Small intestine (tissue), 7 donors: Measurements from ENCODE around the gene DGLUCY. TPM values are rescaled to one million over a fixed set of nuclear protein-coding genes. Genes with fewer than 3 reads are reported as not detected.
"Not testable (repeated sequence)": the region's sequence is repeated elsewhere in the genome, so short reads cannot be mapped to it uniquely, and the experiment has no call there.

Experiments
- DNase-seq, 2 donors: peaks; one replicate each; pipeline versions ENCODE4 v3.0.0 to v3.0.0-alpha.2; 2013
- FAIRE-seq: peaks from 2 replicates; lab custom pipeline; 2012; peaks lifted over from hg19 to GRCh38; lab: Jason Lieb, UNC
- H3K27ac ChIP-seq, 3 donors: one replicate each; pipeline ENCODE4 v1.5.1; 2013; ENCODE audit warnings: low read length in 2 of 3, mild to moderate bottlenecking in 2 of 3, control low read depth in 1 of 3, inconsistent platforms in 1 of 3, low read depth in 1 of 3, moderate library complexity in 1 of 3
- H3K27me3 ChIP-seq, 3 donors: one replicate each; pipeline ENCODE4 v1.6.1; 2013; ENCODE audit warnings: low read length in 3 of 3, inconsistent platforms in 1 of 3; ENCODE audit not compliant: control insufficient read depth in 3 of 3, insufficient read depth in 3 of 3
- H3K36me3 ChIP-seq, 3 donors: one replicate each; pipeline ENCODE4 v1.6.1; 2013; ENCODE audit warnings: low read length in 3 of 3, inconsistent platforms in 1 of 3, low read depth in 1 of 3, mild to moderate bottlenecking in 1 of 3, moderate library complexity in 1 of 3; ENCODE audit not compliant: control insufficient read depth in 3 of 3, insufficient read depth in 2 of 3
- H3K4me1 ChIP-seq, 3 donors: one replicate each; pipeline ENCODE4 v1.6.1; 2013; ENCODE audit warnings: low read length in 2 of 3, inconsistent platforms in 1 of 3, low read depth in 1 of 3, mild to moderate bottlenecking in 1 of 3, moderate library complexity in 1 of 3; ENCODE audit not compliant: control insufficient read depth in 3 of 3, insufficient read depth in 2 of 3
- H3K4me3 ChIP-seq, 3 donors: one replicate each; pipeline ENCODE4 v1.5.1; 2013; ENCODE audit warnings: low read length in 3 of 3, control low read depth in 1 of 3, inconsistent platforms in 1 of 3, low read depth in 1 of 3, mild to moderate bottlenecking in 1 of 3, moderate library complexity in 1 of 3
- H3K9me3 ChIP-seq, 2 donors: one replicate each; pipeline ENCODE4 v1.6.1; 2013; ENCODE audit warnings: low read depth in 1 of 2, low read length in 1 of 2; ENCODE audit not compliant: control insufficient read depth in 2 of 2, insufficient read depth in 1 of 2
- WGBS, 3 donors: extraction: QIAGEN DNeasy Blood & Tissue Kit; methylation state at CpG; one replicate each; pipeline ENCODE4 v1.1.7; 2013; 5-methylcytosine and 5-hydroxymethylcytosine counted together
- polyA plus RNA-seq, 4 donors: library from polyadenylated mRNA; stranded (reverse) in 3 of 4; unstranded in 1 of 4; fragments of 200-250 nt in 3 of 4; fragments of 120-200 nt in 1 of 4; gene quantifications; one replicate each; pipeline versions ENCODE4 v1.2.1 to v1.2.3, GENCODE V29; 2013
- donor health status: healthy with polysubstance abuse.
- donor health status: control.
- donor health status: control.
- donor health status: Bipolar disorder and iron deficiency.
- donor health status: healthy.

Gene DGLUCY
- polyA plus RNA-seq, 4 donors = 11.9 to 74.9 (median 30.2) TPM

GRCh38 chr14:91156877-91157276 lies 43.0 kb downstream of the DGLUCY start:
- FAIRE-seq = not testable (repeated sequence)
- H3K4me1 ChIP-seq = peaks cover 0 to 28% (median 2%) of the 10 kb centered on the region in 3 donors

GRCh38 chr14:91158091-91158790 lies 44.4 kb downstream of the DGLUCY start:
- no peak overlapping the region for H3K4me3 ChIP-seq
- H3K4me1 ChIP-seq = peaks cover 0 to 28% (median 2%) of the 10 kb centered on the region in 3 donors
- WGBS, 3 donors = 48 to 79% (median 76%) methylated on average over 2 of the region's 2 CpGs
- H3K27ac ChIP-seq = no peak overlapping the region
- no peaks in the 10 kb centered on the region for H3K9me3 ChIP-seq
- FAIRE-seq (no peak), DNase-seq (no peak)
- no peaks in the 10 kb centered on the region for H3K27me3 ChIP-seq
- peaks cover 6 to 56% (median 16%) of the 10 kb centered on the region in 3 donors for H3K36me3 ChIP-seq

More at GRCh38 chr14:91156877-91157276, 43.0 kb downstream of the DGLUCY start:
- not testable (repeated sequence) for DNase-seq, H3K4me3 ChIP-seq, H3K9me3 ChIP-seq, H3K27me3 ChIP-seq, H3K27ac ChIP-seq
- peaks cover 3 to 51% (median 12%) of the 10 kb centered on the region in 3 donors for H3K36me3 ChIP-seq

GRCh38 chr14:91159182-91159581 lies 45.3 kb downstream of the DGLUCY start:
- Histone ChIP-seq H3K27ac (no peak overlapping the region), H3K36me3 (peaks cover 6 to 55% (median 16%) of the 10 kb centered on the region in 3 donors), H3K4me3 (no peak overlapping the region), H3K9me3 (no peaks in the 10 kb centered on the region), H3K27me3 (no peaks in the 10 kb centered on the region), H3K4me1 (peaks cover 0 to 28% (median 2%) of the 10 kb centered on the region in 3 donors)
- DNase-seq = no peak
- FAIRE-seq = no peak
- 95 to 97% (median 95%) methylated on average over 6 of the region's 6 CpGs for WGBS, 3 donors

GRCh38 chr14:91159906-91160305 lies 46.0 kb downstream of the DGLUCY start:
- whole genome bisulfite sequencing, 3 donors = 90 to 92% (median 90%) methylated on average over 6 of the region's 6 CpGs
- H3K27me3 ChIP-seq = no peaks in the 10 kb centered on the region
- H3K9me3 ChIP-seq = no peaks in the 10 kb centered on the region
- peaks cover 6 to 61% (median 16%) of the 10 kb centered on the region in 3 donors for H3K36me3 ChIP-seq
- no peak for DNase-seq
- no peak overlapping the region for H3K4me3 ChIP-seq
- no peak for FAIRE-seq
- H3K4me1 ChIP-seq = peaks cover 0 to 22% (median 2%) of the 10 kb centered on the region in 3 donors
- no peak overlapping the region for H3K27ac ChIP-seq

GRCh38 chr14:91163316-91163715 lies 49.4 kb downstream of the DGLUCY start:
- Histone ChIP-seq H3K9me3 (no peaks in the 10 kb centered on the region), H3K36me3 (peaks cover 10 to 81% (median 27%) of the 10 kb centered on the region in 3 donors), H3K27me3 (no peaks in the 10 kb centered on the region), H3K4me1 (peaks cover 0 to 2% (median 0%) of the 10 kb centered on the region in 3 donors), H3K4me3 (no peak overlapping the region), H3K27ac (no peak overlapping the region)
- WGBS, 3 donors = 93 to 94% (median 94%) methylated on average over 14 of the region's 14 CpGs
- FAIRE-seq (no peak), DNase-seq (no peak)

GRCh38 chr14:91164676-91165075 lies 50.8 kb downstream of the DGLUCY start:
- WGBS, 3 donors = 45 to 69% (median 64%) methylated on average over 1 of the region's 1 CpG
- Histone ChIP-seq H3K4me1 (no peaks in the 10 kb centered on the region), H3K4me3 (no peak overlapping the region), H3K27ac (no peak overlapping the region), H3K9me3 (no peaks in the 10 kb centered on the region), H3K27me3 (no peaks in the 10 kb centered on the region), H3K36me3 (peaks cover 10 to 82% (median 30%) of the 10 kb centered on the region in 3 donors)
- no peak for DNase-seq
- no peak for FAIRE-seq

- no peaks in the 10 kb centered on the region for H3K9me3 ChIP-seq
- no peak for DNase-seq
These were observed 53.5 kb downstream of the DGLUCY start for GRCh38 chr14:91167380-91167770.

GRCh38 chr14:91169951-91170350 lies 56.1 kb downstream of the DGLUCY start:
- Histone ChIP-seq H3K36me3 (peaks cover 8 to 80% (median 23%) of the 10 kb centered on the region in 3 donors), H3K27me3 (no peaks in the 10 kb centered on the region), H3K4me1 (peaks cover 0 to 8% (median 0%) of the 10 kb centered on the region in 3 donors), H3K27ac (no peak overlapping the region), H3K4me3 (no peak overlapping the region), H3K9me3 (no peaks in the 10 kb centered on the region)
- WGBS, 3 donors = 90 to 96% (median 95%) methylated on average over 8 of the region's 8 CpGs
- FAIRE-seq (no peak), DNase-seq (no peak)

More at GRCh38 chr14:91167380-91167770, 53.5 kb downstream of the DGLUCY start:
- Histone ChIP-seq H3K4me1 (no peaks in the 10 kb centered on the region), H3K27ac (no peak overlapping the region), H3K36me3 (peaks cover 8 to 84% (median 19%) of the 10 kb centered on the region in 3 donors), H3K27me3 (no peaks in the 10 kb centered on the region), H3K4me3 (no peak overlapping the region)
- no peak for FAIRE-seq
- 81 to 93% (median 86%) methylated on average over 5 of the region's 5 CpGs for WGBS, 3 donors
